ENCODE results near the gene KCTD14.
"Not testable (repeated sequence)": the region's sequence is repeated elsewhere in the genome, so short reads cannot be mapped to it uniquely, and the experiment has no call there.

Gene KCTD14

GRCh38 chr11:78045851-78046485 is 22.9 kb upstream of the KCTD14 start:
- DNase-seq: peak; percentile 86

GRCh38 chr11:78044706-78045105 is 21.6 kb upstream of the KCTD14 start:
- DNase-seq: no peak

GRCh38 chr11:78041843-78042440 is 18.9 kb upstream of the KCTD14 start:
- no peak for DNase-seq

- DNase-seq: not testable (repeated sequence)
Observed at GRCh38 chr11:78041380-78041719, 18.3 kb upstream of the KCTD14 start.

GRCh38 chr11:78040691-78041379 is 17.8 kb upstream of the KCTD14 start:
- no peak for DNase-seq

- DNase-seq: peak; percentile 32
Observed at GRCh38 chr11:78039919-78040671, 17.0 kb upstream of the KCTD14 start.

- DNase-seq: no peak
Observed at GRCh38 chr11:78039391-78039918, 16.4 kb upstream of the KCTD14 start.

GRCh38 chr11:78038697-78039313 is 15.7 kb upstream of the KCTD14 start:
- no peak for DNase-seq

GRCh38 chr11:78037825-78038620 is 14.9 kb upstream of the KCTD14 start:
- DNase-seq: no peak

- no peak for DNase-seq
Observed at GRCh38 chr11:78037056-78037455, 14.0 kb upstream of the KCTD14 start.

GRCh38 chr11:78036313-78036712 is 13.2 kb upstream of the KCTD14 start:
- DNase-seq: no peak

GRCh38 chr11:78034623-78035022 is 11.5 kb upstream of the KCTD14 start:
- no peak for DNase-seq

GRCh38 chr11:78033040-78033439 is 10.0 kb upstream of the KCTD14 start:
- DNase-seq: no peak

GRCh38 chr11:78032090-78032489 is 9.0 kb upstream of the KCTD14 start:
- no peak for DNase-seq

- no peak for DNase-seq
Observed at GRCh38 chr11:78031629-78032028, 8.6 kb upstream of the KCTD14 start.

- no peak for DNase-seq
Observed at GRCh38 chr11:78030429-78031325, 7.6 kb upstream of the KCTD14 start.

- not testable (repeated sequence) for DNase-seq
Observed at GRCh38 chr11:78028423-78028822, 5.3 kb upstream of the KCTD14 start.

GRCh38 chr11:78027759-78028158 is 4.7 kb upstream of the KCTD14 start:
- DNase-seq: no peak

- DNase-seq: no peak
Observed at GRCh38 chr11:78025378-78025777, 2.3 kb upstream of the KCTD14 start.

- DNase-seq: no peak
Observed at GRCh38 chr11:78023426-78023825, 350 bp upstream of the KCTD14 start.

GRCh38 chr11:78021611-78022010 is 1.5 kb downstream of the KCTD14 start:
- no peak for DNase-seq

All from CD4-positive, alpha-beta T cell treated with Interleukin-6 for 4 hours (primary cell).